ENCODE measurements around the gene CCT6A.
"Not testable (repeated sequence)": the region's sequence is repeated elsewhere in the genome, so short reads cannot be mapped to it uniquely, and the experiment has no call there.

Gene CCT6A

DNA sequence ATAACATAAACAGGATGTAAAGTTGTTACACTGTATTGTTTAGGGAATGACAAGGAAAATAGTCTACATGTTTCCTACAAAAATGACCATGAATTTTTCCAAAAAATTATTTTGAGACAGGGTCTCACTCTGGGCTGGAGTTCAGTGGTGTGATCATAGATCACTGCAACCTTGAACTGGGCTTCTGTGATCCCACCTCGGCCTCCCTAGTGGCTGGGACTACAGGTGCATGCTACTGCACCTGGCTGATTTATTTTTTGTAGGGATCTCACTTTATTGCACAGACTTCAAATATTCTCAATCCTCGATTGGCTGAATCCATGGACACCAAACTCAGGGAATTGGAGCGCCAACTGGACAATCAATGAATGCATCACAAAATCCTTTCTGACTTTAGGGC, 48.1 kb downstream of the CCT6A start:
- DNase-seq (ENCODE audit: low spot score), result no peak

DNA sequence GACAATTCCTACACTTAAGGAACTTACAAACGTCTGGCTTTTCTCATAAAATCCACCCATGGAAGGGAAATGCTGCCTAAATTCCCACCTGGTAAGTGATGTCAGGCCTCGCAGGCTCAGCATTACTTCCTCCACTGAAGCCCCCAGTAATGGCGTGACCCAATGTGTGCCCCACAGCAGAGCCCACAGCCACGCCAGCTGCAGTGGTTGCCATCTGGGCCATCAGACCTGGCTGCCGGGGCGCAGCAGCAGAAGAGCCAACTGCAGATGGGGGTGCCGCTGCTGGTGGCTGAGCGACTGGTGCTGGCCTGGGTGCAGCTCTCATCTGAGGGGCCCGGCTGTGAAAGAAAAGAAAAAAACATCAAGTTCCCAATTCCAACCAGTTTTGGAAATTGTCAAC, 52.6 kb downstream of the CCT6A start:
- DNase-seq (ENCODE audit: low spot score), result not testable (repeated sequence)

DNA sequence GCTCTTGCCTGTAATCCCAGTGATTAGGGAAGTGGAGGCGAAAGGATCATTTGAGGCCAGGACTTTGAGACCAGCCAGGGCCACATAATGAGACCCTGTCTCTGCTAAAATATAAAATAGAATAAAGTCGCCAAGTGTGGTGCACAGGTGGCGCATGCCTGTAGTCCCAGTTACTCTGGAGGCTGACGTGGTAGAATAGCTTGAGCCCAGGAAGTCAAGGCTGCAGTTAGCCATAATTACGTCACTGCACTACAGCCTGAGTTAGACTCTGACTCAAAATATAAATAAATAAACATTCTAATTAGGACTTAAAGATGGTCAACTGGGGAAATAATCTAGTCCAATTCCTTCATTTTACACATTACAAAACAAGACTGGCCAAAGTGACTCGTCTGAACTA, 53.9 kb downstream of the CCT6A start:
- DNase-seq (ENCODE audit: low spot score), result no peak

DNA sequence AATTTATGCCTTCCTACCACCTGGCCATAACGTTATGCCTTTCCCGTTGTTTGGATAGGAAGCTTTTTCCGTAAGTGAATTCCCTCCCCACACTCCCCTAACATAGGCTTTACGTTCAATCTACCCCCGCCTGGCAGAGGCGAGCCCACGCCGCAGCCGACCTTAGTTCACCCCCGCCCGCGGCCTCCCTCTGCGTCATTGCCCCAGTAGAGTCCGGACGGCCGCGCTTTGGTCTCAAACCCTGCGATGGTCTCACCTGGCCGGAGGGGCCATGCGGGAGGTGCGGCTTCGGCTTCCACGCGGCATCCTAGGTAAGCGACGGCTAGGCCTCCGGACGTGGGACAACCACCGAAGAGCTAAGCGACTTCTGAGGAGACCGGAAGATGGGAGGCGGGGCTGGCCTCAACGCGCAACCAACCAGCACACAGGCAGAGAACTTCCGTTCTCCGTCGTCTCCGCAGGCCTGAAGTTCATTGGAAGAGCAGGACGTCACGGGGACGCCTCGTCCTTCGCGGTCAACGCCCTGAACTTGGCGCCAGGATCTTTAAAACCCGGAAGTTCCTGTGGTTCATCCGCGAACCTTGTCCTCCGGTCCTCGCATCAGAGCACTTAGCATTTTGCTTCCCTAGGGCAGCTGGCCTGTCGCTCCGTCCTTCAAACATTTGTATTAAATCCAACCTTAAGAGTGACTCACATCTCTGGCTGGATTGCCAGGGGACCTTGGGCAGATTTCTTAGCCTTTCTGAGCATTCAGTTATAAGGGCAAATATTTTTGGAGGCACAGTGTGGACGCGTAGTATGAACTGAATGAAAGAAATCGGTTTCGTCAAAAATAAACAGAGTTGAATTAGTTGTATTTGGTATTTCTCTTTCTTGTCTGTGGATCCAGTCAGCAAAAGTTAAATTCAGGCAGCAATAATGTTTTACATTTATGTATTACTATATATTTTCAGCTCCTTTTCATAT, 54.8 kb downstream of the CCT6A start, which contains the start of gene CHCHD2:
CHCHD2 (minus strand) TSS at position 369 of the 966 bp plus-strand sequence; CDS start at position 306, 63 bp downstream.
- DNase-seq (ENCODE audit: low spot score), result peak; percentile 94

DNA sequence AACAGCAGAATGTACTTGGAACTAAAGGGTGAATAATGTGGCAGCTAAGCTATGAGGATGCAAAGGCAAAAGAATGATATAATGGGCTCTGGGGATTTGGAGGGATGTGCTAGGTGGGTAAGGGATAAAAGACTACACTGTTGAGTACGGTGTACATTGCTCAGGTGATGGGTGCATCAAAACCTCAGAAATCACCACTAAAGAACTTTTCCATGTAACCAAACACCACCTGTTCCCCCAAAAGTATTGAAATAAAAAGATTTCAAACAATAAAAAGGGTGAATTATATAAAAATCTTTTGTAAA, 56.3 kb downstream of the CCT6A start:
- DNase-seq (ENCODE audit: low spot score), result no peak

DNA sequence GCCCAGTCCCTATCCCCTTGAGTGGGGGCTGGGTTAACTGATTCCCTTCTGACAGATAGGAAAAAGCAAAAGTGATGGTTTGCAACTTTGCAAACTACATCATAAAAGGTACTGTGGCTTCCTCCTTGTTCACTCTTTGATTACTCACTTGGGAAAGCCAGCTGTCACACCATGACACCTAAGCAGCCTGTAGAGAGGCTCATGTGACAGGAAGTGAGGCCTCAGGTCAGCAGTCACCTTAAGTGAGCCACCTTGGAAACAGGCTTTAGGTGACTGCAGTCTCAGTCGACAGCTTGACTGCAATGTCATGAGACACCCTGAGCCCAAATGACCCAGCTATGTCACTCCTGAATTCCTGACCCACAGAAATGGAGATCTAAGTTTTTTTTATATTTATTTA, 59.0 kb downstream of the CCT6A start:
- no peak for DNase-seq (ENCODE audit: low spot score)

DNA sequence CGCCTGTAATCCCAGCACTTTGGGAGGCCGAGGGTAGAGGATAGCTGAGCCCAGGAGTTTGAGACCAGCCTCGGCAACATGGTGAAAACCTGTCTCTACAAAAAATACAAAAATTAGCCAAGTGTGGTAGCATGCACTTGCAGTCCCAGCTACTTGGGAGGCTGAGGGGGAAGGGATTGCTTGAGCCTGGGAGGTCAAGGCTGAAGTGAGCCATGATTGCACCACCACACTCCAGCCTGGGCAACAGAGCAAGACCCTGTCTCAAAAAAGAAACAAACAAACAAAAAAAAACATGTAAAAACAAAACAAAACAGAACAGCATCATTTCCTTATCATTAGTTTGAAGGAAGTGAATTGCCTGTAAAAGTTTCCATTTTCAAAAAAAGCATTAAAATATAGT, 60.7 kb downstream of the CCT6A start:
- not testable (repeated sequence) for DNase-seq (ENCODE audit: low spot score)
